KMS-11 (cell line): ENCODE measurements around the gene ACP7.

Experiments used
- H2AFZ ChIP-seq: fragments of 200-600 bp; sonication (generic); 2 replicates; pipeline ENCODE4 v1.6.1; 2016; ENCODE audit warnings: antibody characterized with exemption, mixed run types, low read depth
- H3K27ac ChIP-seq: fragments of 200-600 bp; sonication (generic); 2 replicates; pipeline ENCODE4 v1.6.1; 2016; ENCODE audit warnings: mild to moderate bottlenecking, mixed run types
- H3K27me3 ChIP-seq: fragments of 200-600 bp; sonication (generic); 2 replicates; pipeline ENCODE4 v1.6.1; 2017; ENCODE audit warnings: mild to moderate bottlenecking, low read depth, mixed run types, moderate library complexity; ENCODE audit not compliant: insufficient read depth
- H3K36me3 ChIP-seq: fragments of 200-600 bp; sonication (generic); 2 replicates; pipeline ENCODE4 v1.6.1; 2017; ENCODE audit warnings: mild to moderate bottlenecking, mixed run types; ENCODE audit not compliant: insufficient read depth
- H3K4me1 ChIP-seq: fragments of 200-600 bp; sonication (generic); 2 replicates; pipeline ENCODE4 v1.6.1; 2016; ENCODE audit warnings: mild to moderate bottlenecking, low read depth, mixed run types; ENCODE audit not compliant: poor library complexity, severe bottlenecking
- H3K4me2 ChIP-seq: fragments of 200-600 bp; sonication (generic); 2 replicates; pipeline ENCODE4 v1.7.0; 2016; ENCODE audit warnings: mild to moderate bottlenecking, mixed run types
- H3K4me3 ChIP-seq: fragments of 200-600 bp; sonication (generic); IDR thresholded peaks from 2 replicates; pipeline ENCODE4 v1.6.1; 2017; ENCODE audit warnings: low read depth, low read length, mixed read lengths; ENCODE audit not compliant: insufficient read depth
- H3K79me2 ChIP-seq: fragments of 200-600 bp; sonication (generic); 2 replicates; pipeline ENCODE4 v1.6.1; 2016; ENCODE audit warnings: low read depth, mixed run types; ENCODE audit not compliant: insufficient read depth
- H3K9ac ChIP-seq: fragments of 200-600 bp; sonication (generic); 2 replicates; pipeline ENCODE4 v1.6.1; 2016; ENCODE audit warnings: mild to moderate bottlenecking, mixed run types
- H4K20me1 ChIP-seq: fragments of 200-600 bp; sonication (generic); 2 replicates; pipeline ENCODE4 v1.6.1; 2016; ENCODE audit warnings: mild to moderate bottlenecking, mixed run types; ENCODE audit not compliant: insufficient read depth
- CTCF ChIP-seq: fragments of 200-600 bp; sonication (generic); conservative IDR thresholded peaks from 2 replicates; pipeline ENCODE4 v1.6.1; 2017; ENCODE audit warnings: low read depth, mild to moderate bottlenecking, antibody characterized with exemption, low read length, moderate library complexity, mixed read lengths

ACP7 gene

GRCh38 chr19:39135701-39136100 lies 51.5 kb downstream of the ACP7 start:
- Histone ChIP-seq H3K4me2 (no peak overlapping the region), H3K27ac (no peak overlapping the region)

GRCh38 chr19:39136225-39136940 lies 52.2 kb downstream of the ACP7 start:
- H3K4me2 ChIP-seq: no peak overlapping the region
- H3K27ac ChIP-seq: no peak overlapping the region
- no peak overlapping the region for H2AFZ ChIP-seq
- H3K36me3 ChIP-seq: no peaks in the 10 kb centered on the region
- no peak overlapping the region for H3K9ac ChIP-seq
- no peaks in the 10 kb centered on the region for H4K20me1 ChIP-seq
- H3K4me3 ChIP-seq: no peak overlapping the region
- no peak for TF ChIP-seq CTCF
- peaks cover 42% of the 10 kb centered on the region for H3K79me2 ChIP-seq
- no peaks in the 10 kb centered on the region for H3K4me1 ChIP-seq
- no peaks in the 10 kb centered on the region for H3K27me3 ChIP-seq

More at GRCh38 chr19:39135701-39136100, 51.5 kb downstream of the ACP7 start:
- Histone ChIP-seq H3K79me2 (peaks cover 42% of the 10 kb centered on the region), H3K36me3 (no peaks in the 10 kb centered on the region), H3K27me3 (no peaks in the 10 kb centered on the region), H3K9ac (no peak overlapping the region), H3K4me1 (no peaks in the 10 kb centered on the region), H4K20me1 (no peaks in the 10 kb centered on the region), H3K4me3 (no peak overlapping the region), H2AFZ (no peak overlapping the region)
- no peak for TF ChIP-seq CTCF

- no peak overlapping the region for H2AFZ ChIP-seq
- no peaks in the 10 kb centered on the region for H3K36me3 ChIP-seq
- H3K27me3 ChIP-seq: no peaks in the 10 kb centered on the region
- no peak overlapping the region for H3K9ac ChIP-seq
- H3K27ac ChIP-seq: no peak overlapping the region
- H3K4me3 ChIP-seq: no peak overlapping the region
- no peak for TF ChIP-seq CTCF
- H3K4me1 ChIP-seq: no peaks in the 10 kb centered on the region
- peaks cover 42% of the 10 kb centered on the region for H3K79me2 ChIP-seq
- no peak overlapping the region for H3K4me2 ChIP-seq
- H4K20me1 ChIP-seq: no peaks in the 10 kb centered on the region
Measured at GRCh38 chr19:39137131-39137530, 53.0 kb downstream of the ACP7 start.

- no peak for TF ChIP-seq CTCF
- Histone ChIP-seq H3K27me3 (no peaks in the 10 kb centered on the region), H4K20me1 (no peaks in the 10 kb centered on the region), H3K4me1 (no peaks in the 10 kb centered on the region), H2AFZ (no peak overlapping the region), H3K9ac (no peak overlapping the region), H3K4me3 (no peak overlapping the region), H3K36me3 (no peaks in the 10 kb centered on the region), H3K27ac (no peak overlapping the region), H3K4me2 (no peak overlapping the region), H3K79me2 (peaks cover 30% of the 10 kb centered on the region; the same call in 1 of the 2 replicates)
Measured at GRCh38 chr19:39138221-39139211, 54.3 kb downstream of the ACP7 start.
